Transverse colon (tissue), 4 donors: Measurements from ENCODE around the gene JAM3.

ENCODE experiments used
- CTCF ChIP-seq, 5 experiments: fragments of 200-600 bp in 3 of 5; fragments of 450-650 bp in 2 of 5; sonication (generic) in 3 of 5; IDR thresholded peaks; 1 replicate in 2 of 5; 2 replicates in 3 of 5; pipeline ENCODE4 v1.5.1; 2016 to 2017; ENCODE audit warnings: antibody characterized with exemption in 5 of 5, inconsistent platforms in 3 of 5, mild to moderate bottlenecking in 2 of 5, moderate library complexity in 1 of 5
- POLR2AphosphoS5 ChIP-seq, 3 donors: sonication (generic); formaldehyde crosslinking; IDR thresholded peaks; one replicate each; pipeline ENCODE4 v1.6.1; 2016; ENCODE audit warnings: antibody characterized with exemption in 3 of 3

GRCh38 chr11:134019500-134019899, 49.4 kb upstream of the JAM3 start:
- TF ChIP-seq POLR2AphosphoS5 (IDR thresholded peaks at IDR 0.05) (no peak), CTCF (IDR thresholded peaks at IDR 0.05) (no peak)
